ENCODE data around the gene GHSR. TPM values are rescaled to one million over a fixed set of nuclear protein-coding genes. Genes with fewer than 3 reads are reported as not detected.

Gene GHSR
- total RNA-seq, 2 donors from 2014 or later = not detected

DNA sequence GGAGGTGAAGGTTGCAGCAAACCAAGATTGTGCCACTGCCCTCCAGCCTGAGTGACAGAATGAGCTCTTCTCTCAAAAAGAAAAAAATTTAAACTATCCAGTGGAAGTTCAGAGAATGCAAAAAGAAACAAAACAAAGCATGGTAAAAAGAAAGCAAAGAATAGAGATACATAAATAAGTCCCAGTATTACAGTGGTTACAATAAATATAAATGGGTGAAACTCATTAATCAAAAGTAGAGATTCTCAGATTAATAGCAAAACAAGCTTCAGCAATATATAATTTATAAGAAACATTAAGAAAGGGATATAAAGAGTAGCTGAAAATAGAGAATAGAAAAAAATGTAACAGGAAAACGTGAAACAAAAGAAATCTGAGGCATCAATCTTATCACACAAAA, 23.6 kb upstream of the GHSR start:
- H3K27me3 ChIP-seq (replicated peaks; ENCODE audit: insufficient read depth) = no peaks in the 10 kb centered on the region
- TF ChIP-seq CTCF (IDR thresholded peaks at IDR 0.05) = no peak
- no peak for DNase-seq (ENCODE audit: low spot score)
- H3K4me3 ChIP-seq = no peak overlapping the region
- ATAC-seq (ENCODE audit: insufficient number of reproducible peaks, low FRiP score, low read depth) = no peak
- H3K27ac ChIP-seq = no peak overlapping the region
- H3K36me3 ChIP-seq = no peaks in the 10 kb centered on the region
- peaks cover 4% of the 10 kb centered on the region for H3K9me3 ChIP-seq
- no peaks in the 10 kb centered on the region for H3K4me1 ChIP-seq (ENCODE audit: control insufficient read depth in 1 of 2, low read depth in 2 of 2)

GRCh38 chr3:172470588-172470987, 22.3 kb upstream of the GHSR start:
- DNase-seq (ENCODE audit: low spot score) (no peak), ATAC-seq (ENCODE audit: insufficient number of reproducible peaks, low FRiP score, low read depth) (no peak)
- no peak for TF ChIP-seq CTCF (IDR thresholded peaks at IDR 0.05)
- Histone ChIP-seq H3K4me3 (no peak overlapping the region), H3K27me3 (replicated peaks; ENCODE audit: insufficient read depth) (no peaks in the 10 kb centered on the region), H3K27ac (no peak overlapping the region), H3K36me3 (no peaks in the 10 kb centered on the region), H3K4me1 (ENCODE audit: control insufficient read depth in 1 of 2, low read depth in 2 of 2) (no peaks in the 10 kb centered on the region), H3K9me3 (peaks cover 4% of the 10 kb centered on the region)

- Histone ChIP-seq H3K9me3 (peaks cover 4% of the 10 kb centered on the region), H3K27me3 (replicated peaks; ENCODE audit: insufficient read depth) (no peaks in the 10 kb centered on the region), H3K27ac (no peak overlapping the region), H3K36me3 (no peaks in the 10 kb centered on the region), H3K4me3 (no peak overlapping the region), H3K4me1 (ENCODE audit: control insufficient read depth in 1 of 2, low read depth in 2 of 2) (no peaks in the 10 kb centered on the region)
- TF ChIP-seq CTCF (IDR thresholded peaks at IDR 0.05) = no peak
- no peak for DNase-seq (ENCODE audit: low spot score)
- no peak for ATAC-seq (ENCODE audit: insufficient number of reproducible peaks, low FRiP score, low read depth)
Observed at GRCh38 chr3:172467170-172467824, 19.0 kb upstream of the GHSR start.

GRCh38 chr3:172466553-172467130, 18.4 kb upstream of the GHSR start:
- Histone ChIP-seq H3K4me1 (ENCODE audit: control insufficient read depth in 1 of 2, low read depth in 2 of 2) (no peaks in the 10 kb centered on the region), H3K27me3 (replicated peaks; ENCODE audit: insufficient read depth) (no peaks in the 10 kb centered on the region), H3K36me3 (no peaks in the 10 kb centered on the region), H3K4me3 (no peak overlapping the region), H3K9me3 (peaks cover under 1% of the 10 kb centered on the region), H3K27ac (no peak overlapping the region)
- DNase-seq (ENCODE audit: low spot score) (no peak), ATAC-seq (ENCODE audit: insufficient number of reproducible peaks, low FRiP score, low read depth) (no peak)
- no peak for TF ChIP-seq CTCF (IDR thresholded peaks at IDR 0.05)

DNA sequence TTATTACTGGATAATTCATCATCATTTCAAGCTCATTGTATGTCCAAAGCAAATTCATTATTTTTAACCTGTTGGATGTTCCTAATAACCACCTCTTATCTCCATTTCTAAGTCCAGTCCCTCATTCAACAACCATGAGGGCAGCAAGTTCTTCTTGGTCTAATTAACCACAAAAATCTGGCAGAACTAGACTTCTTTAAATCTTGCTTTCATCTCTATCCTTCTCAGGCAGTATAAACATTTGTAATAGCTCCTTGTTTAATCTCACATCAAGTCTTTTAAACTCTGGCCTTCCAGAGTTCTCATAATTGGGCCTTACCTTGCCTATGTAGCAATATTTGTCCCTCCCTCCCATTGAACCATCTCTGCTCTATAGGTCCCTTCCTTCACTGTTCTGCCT, 17.0 kb upstream of the GHSR start:
- no peak for TF ChIP-seq CTCF (IDR thresholded peaks at IDR 0.05)
- Histone ChIP-seq H3K4me3 (no peak overlapping the region), H3K9me3 (no peaks in the 10 kb centered on the region), H3K27ac (no peak overlapping the region), H3K36me3 (no peaks in the 10 kb centered on the region), H3K4me1 (ENCODE audit: control insufficient read depth in 1 of 2, low read depth in 2 of 2) (no peaks in the 10 kb centered on the region), H3K27me3 (replicated peaks; ENCODE audit: insufficient read depth) (no peaks in the 10 kb centered on the region)
- DNase-seq (ENCODE audit: low spot score) = no peak
- no peak for ATAC-seq (ENCODE audit: insufficient number of reproducible peaks, low FRiP score, low read depth)

Measured in thoracic aorta (tissue), 2 donors.